ENCODE data around the gene F2R.

Gene F2R

DNA sequence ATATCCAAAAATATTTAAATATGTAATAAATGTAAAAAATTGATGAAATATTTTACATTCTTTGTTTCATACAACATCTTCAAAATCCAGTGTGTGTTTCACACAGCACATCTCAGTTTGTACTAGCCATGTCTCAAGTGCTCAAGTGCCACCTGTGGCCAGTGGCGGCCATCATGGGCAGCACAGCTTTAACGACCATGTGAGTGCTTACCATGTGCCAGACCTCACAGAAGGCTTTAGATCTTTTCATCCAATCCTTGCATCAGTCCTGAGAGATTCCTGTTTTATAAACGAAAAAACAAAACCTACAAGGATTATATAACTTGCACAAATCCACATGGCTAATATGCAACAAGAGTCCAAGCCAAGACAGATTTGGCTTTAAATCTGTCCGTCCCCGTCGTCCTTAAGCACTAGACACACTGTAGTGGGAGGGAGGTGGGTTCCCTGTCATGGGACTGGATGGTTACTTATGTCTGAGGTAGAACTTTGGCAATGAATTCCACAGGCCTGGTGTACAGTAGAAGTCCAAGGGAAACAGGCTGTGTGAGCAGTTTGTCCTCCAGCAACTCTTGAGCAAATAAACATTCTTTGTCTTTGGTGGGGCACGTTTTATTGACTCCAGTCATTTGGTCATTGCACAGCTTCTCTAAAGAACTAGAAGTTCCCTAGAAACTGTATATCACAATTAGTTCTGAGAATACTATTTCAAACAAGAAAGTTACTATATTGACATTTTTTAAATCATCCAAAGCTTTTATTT, 25.0 kb upstream of the F2R start:
- DNase-seq (ENCODE audit: low read depth) = no peak

GRCh38 chr5:76691467-76692273, 24.3 kb upstream of the F2R start:
- DNase-seq (ENCODE audit: low read depth) = no peak

GRCh38 chr5:76692274-76692540, 23.7 kb upstream of the F2R start:
- DNase-seq (ENCODE audit: low read depth) = no peak

GRCh38 chr5:76692651-76693050, 23.3 kb upstream of the F2R start:
- no peak for DNase-seq (ENCODE audit: low read depth)

- DNase-seq (ENCODE audit: low read depth) = no peak
Measured at GRCh38 chr5:76693141-76693540, 22.8 kb upstream of the F2R start.

- DNase-seq (ENCODE audit: low read depth) = no peak
Measured at GRCh38 chr5:76694317-76694716, 21.6 kb upstream of the F2R start.

- no peak for DNase-seq (ENCODE audit: low read depth)
Measured at GRCh38 chr5:76695346-76695745, 20.6 kb upstream of the F2R start.

DNA sequence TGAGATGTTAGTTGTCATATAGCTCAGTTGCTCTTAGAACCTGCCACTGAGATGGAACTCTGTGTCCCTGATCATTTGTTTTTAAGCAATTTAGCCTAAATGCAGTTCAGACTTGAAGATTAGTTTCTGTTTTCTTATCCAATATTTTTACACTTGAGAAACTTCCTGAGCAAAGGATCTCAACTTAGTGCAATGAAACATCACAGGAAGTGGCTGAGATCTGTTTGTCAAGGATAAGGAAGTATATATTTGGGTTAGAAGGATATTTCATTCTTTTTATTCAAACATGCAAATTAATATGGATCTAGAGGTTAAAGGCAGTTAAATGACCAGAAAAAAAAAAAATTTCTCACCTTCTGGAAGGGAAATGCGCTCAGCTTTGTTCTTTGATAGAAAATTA, 19.7 kb upstream of the F2R start:
- DNase-seq (ENCODE audit: low read depth) = no peak

DNA sequence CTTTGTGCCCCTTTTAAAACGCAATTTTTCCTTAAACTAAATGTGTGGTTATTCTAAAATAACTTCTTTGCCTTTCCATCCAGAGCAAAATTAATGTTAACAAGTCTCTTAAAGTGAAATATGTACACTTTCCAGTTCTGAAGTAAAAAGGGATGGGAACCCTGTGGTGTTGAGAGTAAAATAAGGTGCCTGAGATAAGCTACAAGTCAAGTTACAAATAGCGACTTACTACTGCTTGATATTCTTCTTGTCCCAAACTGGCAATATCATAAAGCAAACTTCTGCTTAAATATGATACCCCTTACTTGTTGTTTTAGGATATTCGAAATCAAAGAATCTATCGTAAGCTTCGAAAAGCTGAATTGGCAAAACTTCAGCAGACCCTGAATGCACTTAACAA, 18.3 kb upstream of the F2R start:
- no peak for DNase-seq (ENCODE audit: low read depth)

DNA sequence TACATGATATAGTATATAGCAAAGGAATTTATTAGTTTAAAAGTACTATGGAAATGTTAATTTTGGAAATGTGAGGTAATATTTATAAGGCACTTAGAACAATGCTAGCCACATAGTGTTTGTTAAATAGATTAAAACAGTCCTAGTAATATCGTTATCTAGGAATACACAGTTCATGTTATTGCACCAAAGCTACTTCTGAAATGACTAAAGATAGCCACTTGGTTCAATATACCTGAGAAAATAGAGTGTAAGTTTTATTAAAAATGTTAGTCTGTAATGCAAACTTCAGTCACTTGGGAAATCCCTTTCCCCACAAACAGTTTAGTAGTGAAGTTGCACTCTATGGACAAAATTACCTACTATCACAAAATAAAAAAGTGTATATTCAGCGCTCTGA, 15.4 kb upstream of the F2R start:
- DNase-seq (ENCODE audit: low read depth) = no peak

- no peak for DNase-seq (ENCODE audit: low read depth)
Measured at GRCh38 chr5:76701298-76701697, 14.6 kb upstream of the F2R start.

DNA sequence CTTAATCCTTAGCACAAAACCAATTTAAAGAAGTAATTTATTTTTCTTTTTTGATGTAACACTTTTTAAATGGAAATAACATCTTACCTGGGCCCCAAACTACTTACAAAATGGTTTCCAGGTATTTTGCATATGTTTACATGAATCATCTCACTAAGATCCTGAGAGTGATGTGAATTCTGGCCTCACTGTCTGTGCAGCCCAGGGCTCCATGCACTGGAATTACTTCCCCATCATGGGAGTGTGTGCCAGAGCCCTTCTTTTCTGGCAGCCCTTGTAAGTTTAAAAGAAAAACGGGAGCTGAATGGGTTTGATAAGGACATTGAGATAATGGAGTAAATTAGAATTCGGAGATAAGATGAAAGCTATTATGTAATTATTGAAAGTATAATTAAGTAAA, 12.2 kb upstream of the F2R start:
- DNase-seq (ENCODE audit: low read depth) = no peak

DNA sequence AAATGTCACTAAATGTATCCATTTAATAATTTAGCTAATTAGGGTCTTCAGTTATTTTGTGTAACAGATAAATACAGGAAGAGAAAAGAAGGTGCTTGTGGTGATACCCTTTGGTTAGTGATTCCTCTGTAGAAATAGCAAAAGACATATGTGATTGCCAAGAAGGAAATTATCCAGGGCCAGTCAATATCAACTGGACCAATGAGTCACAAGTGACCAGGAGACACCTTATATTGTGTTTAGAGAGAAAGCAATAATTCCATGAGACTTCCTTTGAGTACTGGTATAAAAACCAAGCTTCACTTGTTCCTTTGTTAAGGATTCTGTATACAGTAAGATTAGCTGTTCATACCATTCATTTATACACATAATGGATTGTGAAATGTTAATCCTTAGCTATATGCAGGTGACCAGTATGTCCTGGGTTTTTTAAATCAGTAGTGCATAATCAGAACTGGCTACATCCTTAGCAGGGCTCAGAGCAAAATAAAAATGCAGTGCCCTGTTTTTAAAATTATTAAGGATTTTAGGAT, 11.7 kb upstream of the F2R start:
- DNase-seq (ENCODE audit: low read depth) = no peak

DNA sequence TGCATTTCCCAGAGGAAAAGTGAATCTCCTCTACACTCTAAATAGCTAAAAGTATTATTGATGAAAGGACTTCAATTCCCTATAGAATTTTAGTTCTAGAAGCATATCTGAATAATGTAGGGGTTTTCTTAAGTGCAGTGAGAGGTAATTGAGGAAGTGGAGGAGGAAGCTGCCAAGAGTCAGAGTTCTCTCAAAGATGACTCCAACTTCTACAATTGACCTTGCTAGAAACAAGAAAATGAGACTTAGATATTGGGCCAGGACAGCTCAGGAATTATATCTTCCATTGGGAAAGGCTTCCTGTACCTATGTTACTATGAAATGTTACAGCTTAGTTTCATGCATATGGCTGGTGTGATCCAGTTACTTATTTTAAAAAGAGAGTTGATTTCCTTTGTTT, 10.4 kb upstream of the F2R start:
- DNase-seq (ENCODE audit: low read depth) = no peak

DNA sequence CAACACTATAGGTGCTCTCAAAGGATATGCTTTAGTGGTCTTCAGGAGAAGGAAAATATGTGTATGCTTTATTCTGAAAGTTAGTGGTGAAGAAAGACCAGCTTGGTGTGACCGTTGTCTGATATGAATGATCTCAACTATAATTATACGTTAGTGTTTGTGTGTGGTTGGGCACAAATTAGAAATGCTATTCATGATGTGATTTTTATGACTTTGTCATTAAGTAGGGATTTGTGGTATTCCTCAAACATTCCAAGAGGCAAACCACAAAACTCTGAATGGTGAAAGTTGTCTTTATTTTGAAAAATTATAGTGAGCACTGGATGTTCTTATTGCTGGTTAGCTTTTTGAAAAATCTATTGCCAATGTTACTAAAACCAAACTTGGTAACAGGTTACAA, 6.2 kb upstream of the F2R start:
- DNase-seq (ENCODE audit: low read depth) = no peak

- DNase-seq (ENCODE audit: low read depth) = no peak
Measured at GRCh38 chr5:76710991-76711390, 4.9 kb upstream of the F2R start.

DNA sequence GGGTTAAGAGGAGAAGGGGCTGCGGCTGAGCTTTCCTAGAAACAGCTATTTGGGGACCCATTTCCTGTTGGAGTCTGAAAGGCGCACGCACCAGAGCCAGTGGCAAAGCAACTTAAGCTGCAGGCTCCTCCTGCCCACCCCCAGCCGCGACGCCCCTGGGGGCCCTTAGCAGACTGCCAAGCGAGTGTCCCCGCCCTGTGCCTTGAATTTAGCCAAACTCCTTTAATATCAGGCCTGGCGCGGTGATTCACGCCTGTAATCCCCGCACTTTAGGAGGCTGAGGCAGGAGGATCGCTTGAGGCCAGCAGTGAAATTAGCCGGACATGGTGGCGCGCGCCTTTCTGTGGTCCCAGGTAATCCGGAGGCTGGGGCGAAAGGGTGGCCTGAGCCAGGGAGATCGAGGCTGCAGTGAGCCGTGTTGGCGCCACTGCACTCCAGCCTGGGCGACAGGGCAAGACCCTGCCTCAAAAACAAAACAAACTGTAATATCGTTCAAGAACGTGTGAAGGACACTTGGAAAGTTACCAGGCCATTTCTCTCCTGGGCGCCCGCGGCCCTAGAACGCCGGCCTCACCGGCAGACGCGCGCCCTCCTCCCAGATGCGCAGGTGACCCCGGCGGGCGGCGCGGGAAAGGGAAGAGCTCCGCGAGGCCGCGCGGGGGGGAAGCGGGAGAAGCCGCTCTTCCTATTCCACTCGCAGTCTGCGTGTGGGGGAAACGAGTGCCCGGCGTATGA, 1.0 kb upstream of the F2R start:
- DNase-seq (ENCODE audit: low read depth) = no peak

DNA sequence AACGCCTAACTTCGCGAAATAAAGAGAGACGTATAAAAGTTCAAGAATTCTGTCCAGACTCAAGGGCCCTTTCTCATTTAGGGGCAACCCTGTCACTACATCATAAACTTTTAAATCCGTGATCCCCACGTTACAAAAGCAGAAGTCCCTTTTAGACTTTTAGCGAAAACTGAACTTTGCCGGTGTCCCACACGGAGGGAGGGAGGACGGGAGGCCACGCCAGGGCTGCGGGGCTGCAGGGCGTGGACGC, 515 bp upstream of the F2R start:
- no peak for DNase-seq (ENCODE audit: low read depth)

DNA sequence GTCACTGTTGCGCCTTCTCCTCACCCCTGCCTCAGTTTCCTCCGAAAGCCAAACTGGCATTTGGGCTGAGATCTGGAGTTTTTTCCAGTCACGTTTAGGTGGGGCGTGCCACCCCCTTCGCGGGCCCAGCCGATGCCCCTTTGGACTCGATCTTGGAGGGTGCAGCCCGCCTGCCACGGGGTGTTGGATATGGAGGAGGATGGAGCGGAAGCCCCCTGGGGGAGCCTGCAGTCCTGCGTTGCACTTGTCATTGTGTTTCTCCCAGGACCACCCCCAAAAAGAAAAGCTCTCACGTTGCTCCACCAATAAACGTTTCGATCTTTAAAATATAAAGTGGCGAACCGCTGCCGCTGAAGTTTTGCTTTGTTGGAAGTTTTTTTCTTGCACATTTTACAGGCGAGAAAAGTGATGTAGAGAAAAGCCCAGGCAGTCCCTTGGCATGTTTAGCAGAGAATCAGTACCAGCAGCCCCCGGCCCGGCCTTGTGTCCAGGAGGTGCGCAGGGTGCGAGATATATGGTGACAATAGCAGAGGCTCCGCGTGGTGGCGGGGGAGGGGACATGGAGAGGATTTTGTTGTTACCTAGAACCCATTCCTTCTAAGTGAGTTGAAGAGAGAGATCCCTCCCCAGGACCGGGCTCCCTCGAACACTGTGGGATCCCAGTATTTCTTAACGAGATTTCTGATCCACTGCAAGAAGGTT, 681 bp downstream of the F2R start:
- no peak for DNase-seq (ENCODE audit: low read depth)

DNA sequence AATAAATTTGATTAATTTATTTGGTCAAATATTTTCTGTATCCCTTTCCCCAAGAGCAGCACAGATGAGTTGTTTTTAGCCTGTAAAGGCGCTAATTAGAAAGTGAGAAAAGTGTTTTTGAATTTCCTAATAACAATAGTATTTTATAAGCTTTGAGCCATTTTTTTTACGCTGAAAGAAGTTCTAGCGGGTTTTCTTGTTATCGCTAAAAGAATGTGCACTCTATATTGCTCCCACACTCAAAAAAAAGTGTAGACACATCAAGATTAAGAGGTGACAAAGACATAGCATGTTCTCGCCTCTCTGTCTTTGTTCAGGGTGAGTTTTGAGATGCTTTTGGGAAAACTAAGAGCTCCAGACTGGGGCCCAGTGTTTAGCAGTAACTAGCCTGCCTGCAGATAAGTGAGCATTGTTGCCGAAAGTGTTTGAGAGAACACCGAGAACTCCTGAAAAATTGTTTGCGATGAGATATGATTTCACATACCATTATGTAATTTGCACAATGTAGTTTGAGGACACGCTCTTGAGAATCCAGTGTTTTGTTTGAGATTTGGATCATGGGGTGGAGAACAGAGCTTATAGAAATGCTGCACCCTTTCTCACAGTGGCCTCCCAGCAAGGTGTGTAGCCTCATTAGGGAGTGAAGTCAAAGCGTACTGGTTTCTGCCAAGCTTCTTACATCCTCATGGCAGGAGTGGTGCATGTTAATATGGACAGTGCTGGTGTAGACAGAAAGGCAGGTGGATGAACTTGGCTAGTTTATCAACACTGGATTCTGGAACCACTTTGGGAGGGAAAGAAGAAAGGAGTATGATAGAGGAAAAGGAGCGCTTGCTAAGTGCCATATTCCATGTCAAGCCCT, 1.5 kb downstream of the F2R start:
- DNase-seq (ENCODE audit: low read depth) = no peak

DNA sequence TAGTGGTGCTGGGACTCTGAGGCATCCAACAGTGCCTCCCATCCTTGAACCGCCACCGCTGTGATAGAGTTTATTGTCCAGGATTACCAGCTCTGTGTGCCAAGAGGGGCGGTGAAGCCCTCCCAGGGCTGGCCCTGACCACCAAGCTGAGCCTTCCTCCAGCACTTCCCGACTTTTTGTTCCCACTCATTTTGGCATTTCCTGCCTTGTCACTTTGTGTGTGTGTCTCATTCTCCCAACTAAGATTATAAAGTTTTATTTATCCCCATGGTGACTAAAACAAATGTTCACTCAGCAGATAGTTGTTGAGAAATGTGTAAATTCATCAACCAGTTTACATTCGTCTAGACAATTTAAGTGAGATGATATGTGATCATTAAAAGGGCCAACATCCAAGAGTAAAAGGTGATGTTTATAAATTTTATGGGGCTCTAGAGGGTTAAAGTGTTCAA, 2.5 kb downstream of the F2R start:
- DNase-seq (ENCODE audit: low read depth) = no peak

DNA sequence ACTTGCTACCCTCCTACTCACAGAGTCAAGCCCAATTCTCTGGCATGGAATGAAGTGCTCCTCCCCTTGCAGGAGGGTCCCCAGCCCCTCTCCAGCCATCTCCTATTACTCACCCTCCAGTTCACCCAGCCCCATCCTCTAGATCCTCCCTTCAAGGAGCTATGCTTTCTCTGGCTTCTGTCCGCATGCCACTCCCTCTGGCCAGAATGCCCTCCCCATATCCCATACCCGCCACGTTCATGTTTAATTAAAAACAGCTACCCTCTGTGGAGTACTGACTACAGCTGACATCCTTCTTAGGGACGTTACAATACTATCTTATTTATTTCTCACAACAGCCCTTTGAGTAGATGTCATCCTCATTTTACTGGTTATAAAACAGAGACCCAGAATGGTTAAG, 3.0 kb downstream of the F2R start:
- no peak for DNase-seq (ENCODE audit: low read depth)

Measured in stimulated activated CD8-positive, alpha-beta memory T cell treated with anti-CD3 and anti-CD28 coated beads, Interleukin-4, amount 100 ng/mL, for 24 hours (primary cell).